Measurements from ENCODE around the gene IL37. TPM values are rescaled to one million over a fixed set of nuclear protein-coding genes. Genes with fewer than 3 reads are reported as not detected.
"Not testable (repeated sequence)": the region's sequence is repeated elsewhere in the genome, so short reads cannot be mapped to it uniquely, and the experiment has no call there.

IL37 gene
- total and polyA plus RNA-seq, 8 donors, result not detected

DNA sequence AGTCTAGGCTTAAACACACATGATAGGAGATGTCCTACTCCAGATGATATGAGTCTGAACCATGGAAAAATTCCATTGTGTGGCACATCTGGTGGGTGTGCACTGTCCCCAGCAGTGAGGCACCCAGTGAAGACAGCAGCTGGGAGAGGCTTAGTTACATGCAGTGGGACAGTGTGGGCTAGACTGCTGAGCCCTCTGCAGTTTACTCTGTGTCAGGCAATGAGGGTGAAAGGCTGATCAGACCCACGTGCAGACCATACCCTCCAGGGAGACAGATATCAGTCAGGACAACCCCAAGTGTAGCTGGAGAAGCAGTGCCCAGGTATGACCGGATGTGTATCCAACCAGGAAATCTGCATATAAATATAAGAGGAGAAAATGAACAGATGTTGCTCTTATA lies 13.4 kb downstream of the IL37 start:
- H3K27ac ChIP-seq, result no peak overlapping the region
- H3K4me3 ChIP-seq, result no peak overlapping the region
- WGBS, 2 donors, result 43 to 47% methylated on average over 2 of the region's 2 CpGs
- no peaks in the 10 kb centered on the region for H3K27me3 ChIP-seq
- TF ChIP-seq, protein P1, sequence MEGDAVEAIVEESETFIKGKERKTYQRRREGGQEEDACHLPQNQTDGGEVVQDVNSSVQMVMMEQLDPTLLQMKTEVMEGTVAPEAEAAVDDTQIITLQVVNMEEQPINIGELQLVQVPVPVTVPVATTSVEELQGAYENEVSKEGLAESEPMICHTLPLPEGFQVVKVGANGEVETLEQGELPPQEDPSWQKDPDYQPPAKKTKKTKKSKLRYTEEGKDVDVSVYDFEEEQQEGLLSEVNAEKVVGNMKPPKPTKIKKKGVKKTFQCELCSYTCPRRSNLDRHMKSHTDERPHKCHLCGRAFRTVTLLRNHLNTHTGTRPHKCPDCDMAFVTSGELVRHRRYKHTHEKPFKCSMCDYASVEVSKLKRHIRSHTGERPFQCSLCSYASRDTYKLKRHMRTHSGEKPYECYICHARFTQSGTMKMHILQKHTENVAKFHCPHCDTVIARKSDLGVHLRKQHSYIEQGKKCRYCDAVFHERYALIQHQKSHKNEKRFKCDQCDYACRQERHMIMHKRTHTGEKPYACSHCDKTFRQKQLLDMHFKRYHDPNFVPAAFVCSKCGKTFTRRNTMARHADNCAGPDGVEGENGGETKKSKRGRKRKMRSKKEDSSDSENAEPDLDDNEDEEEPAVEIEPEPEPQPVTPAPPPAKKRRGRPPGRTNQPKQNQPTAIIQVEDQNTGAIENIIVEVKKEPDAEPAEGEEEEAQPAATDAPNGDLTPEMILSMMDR (IDR thresholded peaks at IDR 0.05), result no peak
- intact Hi-C loops (cut with DNase I), result no loop called here
- FAIRE-seq (no peak), ATAC-seq (no peak), DNase-seq (no peak)
- H3K4me1 ChIP-seq, result no peaks in the 10 kb centered on the region
- H3K36me3 ChIP-seq, result no peaks in the 10 kb centered on the region
- no peaks in the 10 kb centered on the region for H3K9me3 ChIP-seq

DNA sequence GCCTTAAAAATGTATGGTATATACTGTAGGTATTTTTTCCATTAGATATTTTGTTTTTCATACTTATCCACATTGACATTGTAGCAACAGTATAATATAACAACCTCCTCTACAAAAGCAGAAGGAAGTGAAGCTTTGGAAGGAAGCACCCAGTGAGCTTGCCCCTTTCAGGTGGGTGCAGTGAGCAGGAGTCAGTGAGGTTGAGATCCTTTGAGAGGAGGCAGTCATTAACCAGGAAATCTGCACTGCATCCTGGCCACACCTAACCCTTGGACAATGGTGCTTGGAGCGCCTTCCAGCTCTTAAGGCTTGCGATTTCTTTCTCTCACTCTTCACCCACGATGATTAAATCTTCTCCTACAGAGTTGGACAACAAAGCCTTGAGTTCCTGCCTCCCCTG lies 13.9 kb downstream of the IL37 start:
- Histone ChIP-seq H3K4me3 (no peak overlapping the region), H3K27ac (no peak overlapping the region), H3K27me3 (no peaks in the 10 kb centered on the region), H3K4me1 (no peaks in the 10 kb centered on the region), H3K9me3 (no peaks in the 10 kb centered on the region), H3K36me3 (no peaks in the 10 kb centered on the region)
- TF ChIP-seq, protein P1 (IDR thresholded peaks at IDR 0.05), result no peak
- DNase-seq, result no peak
- ATAC-seq, result peak in 2 of 4 donors; percentile 45 to 49
- FAIRE-seq, result no peak
- intact Hi-C loops (cut with DNase I), result no loop called here
- 36 to 38% methylated on average over 3 of the region's 3 CpGs for WGBS, 2 donors

DNA sequence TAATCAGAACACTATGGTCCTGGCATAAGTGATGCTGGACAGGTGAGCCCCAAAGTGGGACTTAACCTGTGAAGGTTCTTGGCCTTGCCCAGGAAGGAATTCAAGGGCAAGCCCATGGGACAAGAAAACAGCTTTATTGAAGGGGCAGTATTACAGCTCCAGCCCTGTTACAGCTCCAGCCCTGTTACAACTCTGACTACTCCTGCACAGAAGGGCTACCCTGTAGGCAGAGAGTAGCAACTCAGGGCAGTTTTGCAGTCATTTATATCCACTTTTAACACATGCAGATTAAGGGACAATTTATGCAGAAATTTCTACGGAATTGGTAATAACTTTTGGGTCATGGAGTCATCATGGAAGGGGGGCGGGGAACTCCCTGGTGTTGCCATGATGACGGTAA lies 15.7 kb downstream of the IL37 start:
- ATAC-seq (no peak), FAIRE-seq (no peak), DNase-seq (no peak)
- no peak overlapping the region for H3K27ac ChIP-seq
- intact Hi-C loops (cut with DNase I), result no loop called here
- no peak overlapping the region for H3K4me3 ChIP-seq
- no peaks in the 10 kb centered on the region for H3K36me3 ChIP-seq
- H3K27me3 ChIP-seq, result no peaks in the 10 kb centered on the region
- H3K9me3 ChIP-seq, result no peaks in the 10 kb centered on the region
- TF ChIP-seq, protein P1 (IDR thresholded peaks at IDR 0.05), result no peak
- H3K4me1 ChIP-seq, result no peaks in the 10 kb centered on the region
- WGBS, 2 donors, result 76 to 80% methylated on average over 3 of the region's 3 CpGs

DNA sequence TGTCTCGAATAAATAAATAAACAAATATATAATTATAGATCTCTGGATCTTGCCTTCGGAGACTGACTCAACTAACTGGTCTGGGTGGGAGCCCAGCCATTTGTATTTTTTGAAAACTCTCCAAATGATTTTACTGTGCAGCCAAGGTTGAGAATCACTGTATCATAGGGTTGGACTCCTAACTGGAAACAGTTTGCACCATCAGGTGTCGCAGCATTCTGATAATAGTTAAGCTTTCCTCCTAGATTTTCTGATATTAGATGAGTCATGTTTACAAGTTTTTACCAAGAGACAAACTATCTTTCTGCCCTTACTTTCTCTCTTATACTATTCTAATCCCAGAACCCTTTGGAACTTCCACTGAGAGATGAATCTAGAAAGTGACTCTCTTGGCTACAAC lies 16.8 kb downstream of the IL37 start:
- Histone ChIP-seq H3K27ac (no peak overlapping the region), H3K27me3 (no peaks in the 10 kb centered on the region), H3K4me3 (no peak overlapping the region), H3K36me3 (no peaks in the 10 kb centered on the region), H3K9me3 (no peaks in the 10 kb centered on the region), H3K4me1 (no peaks in the 10 kb centered on the region)
- DNase-seq (no peak), FAIRE-seq (no peak), ATAC-seq (no peak)
- TF ChIP-seq, protein P1 (IDR thresholded peaks at IDR 0.05), result no peak
- 48 to 75% methylated on average over 3 of the region's 3 CpGs for WGBS, 2 donors
- intact Hi-C loops (cut with DNase I), result no loop called here

DNA sequence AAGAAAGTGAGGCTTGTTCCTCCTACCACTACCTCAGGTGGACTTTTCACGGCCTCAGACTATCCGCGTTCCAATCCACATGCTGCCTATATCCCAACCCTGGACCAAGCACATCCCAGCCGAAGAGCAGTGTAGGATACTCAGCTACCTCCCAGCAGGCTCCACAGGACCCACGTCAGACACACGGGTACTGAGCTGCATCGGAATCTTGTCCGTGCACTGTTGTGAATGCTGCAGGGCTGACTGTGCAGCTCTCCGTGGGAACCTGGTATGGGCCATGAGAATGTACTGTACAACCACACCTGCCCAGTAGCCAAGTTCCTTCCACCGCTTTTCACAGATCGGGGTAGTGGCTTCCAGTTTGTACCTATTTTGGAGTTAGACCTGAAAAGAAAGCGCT lies 22.3 kb downstream of the IL37 start:
- ATAC-seq, result no peak
- WGBS, 2 donors, result 61 to 69% methylated on average over 12 of the region's 12 CpGs
- no peaks in the 10 kb centered on the region for H3K27me3 ChIP-seq
- no peaks in the 10 kb centered on the region for H3K4me1 ChIP-seq
- intact Hi-C loops (cut with DNase I), result loop anchor here in 1 of 3 donors (10.0 kb wide), 1 partner anchor 178 kb away; no protein-coding TSS in a partner anchor
- H3K27ac ChIP-seq, result no peak overlapping the region
- H3K36me3 ChIP-seq, result no peaks in the 10 kb centered on the region
- FAIRE-seq, result no peak
- H3K4me3 ChIP-seq, result no peak overlapping the region
- TF ChIP-seq, protein P1 (IDR thresholded peaks at IDR 0.05), result no peak
- DNase-seq, result no peak
- no peaks in the 10 kb centered on the region for H3K9me3 ChIP-seq

DNA sequence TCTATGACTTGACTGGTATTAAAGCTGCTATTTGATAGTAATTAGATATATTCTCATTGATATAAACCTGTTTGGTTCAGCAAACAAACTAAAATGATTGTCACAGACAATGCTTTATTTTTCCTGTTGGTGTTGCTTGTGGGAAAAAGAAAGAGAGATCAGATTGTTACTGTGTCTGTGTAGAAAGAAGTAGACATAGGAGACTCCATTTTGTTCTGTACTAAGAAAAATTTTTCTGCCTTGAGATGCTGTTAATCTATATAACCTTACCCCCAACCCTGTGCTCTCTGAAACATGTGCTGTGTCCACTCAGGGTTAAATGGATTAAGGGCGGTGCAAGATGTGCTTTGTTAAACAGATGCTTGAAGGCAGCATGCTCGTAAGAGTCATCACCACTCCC lies 23.2 kb downstream of the IL37 start:
- WGBS, 2 donors, result 59 to 60% methylated on average over 2 of the region's 2 CpGs
- H3K4me1 ChIP-seq, ATAC-seq, FAIRE-seq, H3K27me3 ChIP-seq, H3K9me3 ChIP-seq, H3K36me3 ChIP-seq, H3K27ac ChIP-seq, DNase-seq, H3K4me3 ChIP-seq: not testable (repeated sequence)
- intact Hi-C loops (cut with DNase I), result loop anchor here in 1 of 3 donors (10.0 kb wide), 1 partner anchor 179 kb away; no protein-coding TSS in a partner anchor
